ENCODE measurements around the gene KHDC1. TPM values are rescaled to one million over a fixed set of nuclear protein-coding genes. Genes with fewer than 3 reads are reported as not detected.
A peak's percentile ranks its signal among the peaks of the same experiment; 100 is the strongest.
"Not testable (repeated sequence)": the region's sequence is repeated elsewhere in the genome, so short reads cannot be mapped to it uniquely, and the experiment has no call there.

The KHDC1 gene
- total RNA-seq, 1 donor from 2014 or later: 7.0 TPM

- H3K36me3 ChIP-seq: no peaks in the 10 kb centered on the region
- Mint-ChIP-seq H3K4me1 (peaks cover 13% of the 10 kb centered on the region), H3K27me3 (ENCODE audit: insufficient read depth, low read depth) (peaks cover 4% of the 10 kb centered on the region), H3K36me3 (peaks cover 23% of the 10 kb centered on the region), H3K27ac (no peak overlapping the region), H3K4me3 (peak overlapping the region; percentile 11), H3K9me3 (no peaks in the 10 kb centered on the region)
- no peak overlapping the region for H3K27ac ChIP-seq
- H3K9ac ChIP-seq: no peak overlapping the region
- H3F3A ChIP-seq (ENCODE audit: low read depth): peaks cover 4% of the 10 kb centered on the region
- H4K20me1 ChIP-seq (ENCODE audit: low read depth): no peaks in the 10 kb centered on the region
- peaks cover 19% of the 10 kb centered on the region for H3K4me1 ChIP-seq
- TF ChIP-seq CTCF (IDR thresholded peaks at IDR 0.05) (no peak), EZH2phosphoT487 (IDR thresholded peaks at IDR 0.05) (no peak), EZH2 (IDR thresholded peaks at IDR 0.05) (no peak)
- no peaks in the 10 kb centered on the region for H3K9me3 ChIP-seq (ENCODE audit: low read depth)
- no peak overlapping the region for H3K4me2 ChIP-seq
- no peak for DNase-seq (ENCODE audit: low spot score)
- H3K4me3 ChIP-seq: no peak overlapping the region
- H3K27me3 ChIP-seq: no peaks in the 10 kb centered on the region
- H2AFZ ChIP-seq (replicated peaks): no peak overlapping the region
- H3K79me2 ChIP-seq (ENCODE audit: low read depth): peaks cover 13% of the 10 kb centered on the region
These were observed 1.4 kb upstream of the KHDC1 start for GRCh38 chr6:73264446-73264845.

GRCh38 chr6:73263570-73263909 is 544 bp upstream of the KHDC1 start:
- H3K4me1 Mint-ChIP-seq: peaks cover 13% of the 10 kb centered on the region

GRCh38 chr6:73258721-73259120 is 4.3 kb downstream of the KHDC1 start:
- Histone ChIP-seq H4K20me1 (ENCODE audit: low read depth) (no peaks in the 10 kb centered on the region), H3K9ac (no peak overlapping the region), H3K27ac (no peak overlapping the region), H3K36me3 (no peaks in the 10 kb centered on the region), H3K4me1 (peaks cover 17% of the 10 kb centered on the region), H3F3A (ENCODE audit: low read depth) (peaks cover 4% of the 10 kb centered on the region), H3K27me3 (no peaks in the 10 kb centered on the region), H2AFZ (replicated peaks) (no peak overlapping the region), H3K9me3 (ENCODE audit: low read depth) (no peaks in the 10 kb centered on the region), H3K79me2 (ENCODE audit: low read depth) (peaks cover 4% of the 10 kb centered on the region), H3K4me2 (no peak overlapping the region), H3K4me3 (no peak overlapping the region)
- no peak for DNase-seq (ENCODE audit: low spot score)
- Mint-ChIP-seq H3K27me3 (ENCODE audit: insufficient read depth, low read depth) (peaks cover 3% of the 10 kb centered on the region), H3K4me3 (no peak overlapping the region), H3K27ac (no peak overlapping the region), H3K4me1 (peaks cover 9% of the 10 kb centered on the region), H3K9me3 (no peaks in the 10 kb centered on the region), H3K36me3 (peaks cover 1% of the 10 kb centered on the region)
- no peak for TF ChIP-seq EZH2 (IDR thresholded peaks at IDR 0.05)
- TF ChIP-seq EZH2phosphoT487 (IDR thresholded peaks at IDR 0.05): no peak
- no peak for TF ChIP-seq CTCF (IDR thresholded peaks at IDR 0.05)

More at GRCh38 chr6:73263570-73263909, 544 bp upstream of the KHDC1 start:
- Histone ChIP-seq H3K27me3 (no peaks in the 10 kb centered on the region), H3K79me2 (ENCODE audit: low read depth) (peaks cover 13% of the 10 kb centered on the region), H2AFZ (replicated peaks) (peak overlapping the region; percentile 92), H4K20me1 (ENCODE audit: low read depth) (no peaks in the 10 kb centered on the region), H3F3A (ENCODE audit: low read depth) (peaks cover 4% of the 10 kb centered on the region), H3K27ac (no peak overlapping the region), H3K9ac (no peak overlapping the region), H3K4me1 (peaks cover 19% of the 10 kb centered on the region), H3K36me3 (no peaks in the 10 kb centered on the region), H3K4me2 (peak overlapping the region; percentile 75), H3K9me3 (ENCODE audit: low read depth) (no peaks in the 10 kb centered on the region), H3K4me3 (peak overlapping the region; percentile 55)
- H3K9me3 Mint-ChIP-seq: no peaks in the 10 kb centered on the region
- no peak overlapping the region for H3K27ac Mint-ChIP-seq
- H3K27me3 Mint-ChIP-seq (ENCODE audit: insufficient read depth, low read depth): peaks cover 4% of the 10 kb centered on the region
- peak overlapping the region; percentile 80 for H3K4me3 Mint-ChIP-seq
- TF ChIP-seq EZH2phosphoT487 (IDR thresholded peaks at IDR 0.05) (no peak), EZH2 (IDR thresholded peaks at IDR 0.05) (peak; percentile 21), CTCF (IDR thresholded peaks at IDR 0.05) (no peak)
- peaks cover 21% of the 10 kb centered on the region for H3K36me3 Mint-ChIP-seq
- DNase-seq (ENCODE audit: low spot score): no peak

- not testable (repeated sequence) for H3K9me3 Mint-ChIP-seq; H3K36me3 ChIP-seq; H2AFZ ChIP-seq (replicated peaks); H3K36me3 Mint-ChIP-seq; H3K4me3 Mint-ChIP-seq; H3K4me3 ChIP-seq; H3K27ac Mint-ChIP-seq; H4K20me1 ChIP-seq (ENCODE audit: low read depth); H3K4me1 ChIP-seq; H3K9ac ChIP-seq; H3K27ac ChIP-seq; DNase-seq (ENCODE audit: low spot score); H3K27me3 Mint-ChIP-seq (ENCODE audit: insufficient read depth, low read depth); H3K27me3 ChIP-seq; H3K4me2 ChIP-seq; H3K79me2 ChIP-seq (ENCODE audit: low read depth); H3K4me1 Mint-ChIP-seq; H3K9me3 ChIP-seq (ENCODE audit: low read depth); H3F3A ChIP-seq (ENCODE audit: low read depth)
These were observed 8.7 kb downstream of the KHDC1 start for GRCh38 chr6:73254323-73254722.

Data from neural progenitor cell (in vitro differentiated cells).